ENCODE measurements around the gene NAXE. TPM values are rescaled to one million over a fixed set of nuclear protein-coding genes. Genes with fewer than 3 reads are reported as not detected.

Gene NAXE
- total RNA-seq, 4 donors from 2014 or later, result 37.0 to 52.7 (median 45.8) TPM

GRCh38 chr1:156622581-156623297 is 31.2 kb downstream of the NAXE start:
- intact Hi-C loops (cut with DNase I; ENCODE audit: low total_unique reads), result loop anchor here (5.0 kb wide), 1 partner anchor 35 kb away; no protein-coding TSS in a partner anchor
- DNase-seq (ENCODE audit: low spot score in 2 of 2), result no peak
- H3K4me3 ChIP-seq (ENCODE audit: low read depth, poor library complexity, severe bottlenecking), result no peak overlapping the region
- TF ChIP-seq POLR2A (IDR thresholded peaks at IDR 0.05), result no peak
- WGBS, 2 donors, result 58 to 77% methylated on average over 6 of the region's 6 CpGs

- 3% methylated on average over 49 to 57 of the region's 87 CpGs for WGBS, 2 donors
- TF ChIP-seq CTCF (IDR thresholded peaks at IDR 0.05), result no peak
- no peak for TF ChIP-seq POLR2A (IDR thresholded peaks at IDR 0.05)
- intact Hi-C loops (cut with DNase I; ENCODE audit: low total_unique reads), result loop anchor here (5.0 kb wide), 1 partner anchor 33 kb away; no protein-coding TSS in a partner anchor
Measured at GRCh38 chr1:156623946-156624813, 32.6 kb downstream of the NAXE start.

GRCh38 chr1:156624814-156625435 is 33.3 kb downstream of the NAXE start:
- intact Hi-C loops (cut with DNase I; ENCODE audit: low total_unique reads), result loop anchor here (5.0 kb wide), 1 partner anchor 32 kb away; no protein-coding TSS in a partner anchor
- TF ChIP-seq CTCF (IDR thresholded peaks at IDR 0.05) (no peak), POLR2A (IDR thresholded peaks at IDR 0.05) (no peak)
- WGBS, 2 donors, result 2 to 6% methylated on average over 21 to 28 of the region's 55 CpGs
- H3K4me3 ChIP-seq (ENCODE audit: low read depth, poor library complexity, severe bottlenecking), result no peak overlapping the region
- no peak for DNase-seq (ENCODE audit: low spot score in 2 of 2)

More at GRCh38 chr1:156623946-156624813, 32.6 kb downstream of the NAXE start:
- DNase-seq (ENCODE audit: low spot score in 2 of 2), result peak in 1 of 2 donors; percentile 89
- H3K4me3 ChIP-seq (ENCODE audit: low read depth, poor library complexity, severe bottlenecking), result peak overlapping the region; percentile 7

- TF ChIP-seq POLR2A (IDR thresholded peaks at IDR 0.05), result no peak
- TF ChIP-seq CTCF (IDR thresholded peaks at IDR 0.05), result peak in 1 of 3 donors; percentile 43
- DNase-seq (ENCODE audit: low spot score in 2 of 2), result peak in 1 of 2 donors; percentile 90
- peak overlapping the region; percentile 16 for H3K4me3 ChIP-seq (ENCODE audit: low read depth, poor library complexity, severe bottlenecking)
- WGBS, 2 donors, result 0 to 2% methylated on average over 24 to 44 of the region's 45 CpGs
- intact Hi-C loops (cut with DNase I; ENCODE audit: low total_unique reads), result no loop called here
Measured at GRCh38 chr1:156625436-156626078, 34.0 kb downstream of the NAXE start.

GRCh38 chr1:156626079-156626438 is 34.5 kb downstream of the NAXE start:
- H3K4me3 ChIP-seq (ENCODE audit: low read depth, poor library complexity, severe bottlenecking), result no peak overlapping the region
- 46 to 47% methylated on average over 4 of the region's 4 CpGs for WGBS, 2 donors
- TF ChIP-seq CTCF (IDR thresholded peaks at IDR 0.05) (no peak), POLR2A (IDR thresholded peaks at IDR 0.05) (no peak)
- intact Hi-C loops (cut with DNase I; ENCODE audit: low total_unique reads), result no loop called here
- no peak for DNase-seq (ENCODE audit: low spot score in 2 of 2)

All from lower leg skin (tissue), 4 donors.